ENCODE results near the gene AP1G2. TPM values are rescaled to one million over a fixed set of nuclear protein-coding genes. Genes with fewer than 3 reads are reported as not detected.

Gene AP1G2
- total RNA-seq, 1 donor from 2014 or later, result 373 TPM

GRCh38 chr14:23550812-23551265 is 16.8 kb downstream of the AP1G2 start:
- ChIA-PET CTCF (interaction anchor here (2.2 to 2.5 kb wide), 2 partner anchors 8 to 12 kb away, joined by 8 to 13 read pairs; no protein-coding TSS in a partner anchor), POLR2A (interaction anchor here (0.7 to 3.3 kb wide), 4 partner anchors 10 to 727 kb away, joined by 3 to 15 read pairs (median 3); no protein-coding TSS in a partner anchor)
- no peak for ATAC-seq (ENCODE audit: low read depth)
- peaks cover 5% of the 10 kb centered on the region for H3K36me3 Mint-ChIP-seq (ENCODE audit: low read depth)
- H3K9me3 Mint-ChIP-seq, result no peaks in the 10 kb centered on the region
- TF ChIP-seq CTCF (IDR thresholded peaks at IDR 0.05), result no peak
- H3K27me3 Mint-ChIP-seq, result no peaks in the 10 kb centered on the region
- DNase-seq, result no peak
- H3K27ac Mint-ChIP-seq, result peak overlapping the region; percentile 81
- no peak overlapping the region for H3K4me3 Mint-ChIP-seq
- intact Hi-C loops (cut with micrococcal nuclease), result loop anchor here (1.0 to 10.0 kb wide), 10 partner anchors 12 to 894 kb away; partner anchors contain the start of genes ACIN1, ADCY4, AP1G2 and C14orf119
- peaks cover 10% of the 10 kb centered on the region for H3K4me1 Mint-ChIP-seq

GRCh38 chr14:23550131-23550811 is 17.3 kb downstream of the AP1G2 start:
- H3K27ac Mint-ChIP-seq, result no peak overlapping the region
- ATAC-seq (ENCODE audit: low read depth) (no peak), DNase-seq (no peak)
- H3K9me3 Mint-ChIP-seq, result no peaks in the 10 kb centered on the region
- H3K27me3 Mint-ChIP-seq, result no peaks in the 10 kb centered on the region
- no peak overlapping the region for H3K4me3 Mint-ChIP-seq
- peaks cover 4% of the 10 kb centered on the region for H3K36me3 Mint-ChIP-seq (ENCODE audit: low read depth)
- ChIA-PET POLR2A (interaction anchor here (0.7 to 3.3 kb wide), 3 partner anchors 10 to 72 kb away, joined by 3 to 15 read pairs (median 3); no protein-coding TSS in a partner anchor), CTCF (interaction anchor here (0.6 to 2.5 kb wide), 4 partner anchors 9 to 73 kb away, joined by 3 to 13 read pairs (median 6); no protein-coding TSS in a partner anchor)
- TF ChIP-seq CTCF (IDR thresholded peaks at IDR 0.05), result no peak
- intact Hi-C loops (cut with micrococcal nuclease), result loop anchor here (2.0 to 10.0 kb wide), 6 partner anchors 455 to 895 kb away; partner anchors contain the start of genes ACIN1, ADCY4, C14orf119 and PCK2
- H3K4me1 Mint-ChIP-seq, result peaks cover 5% of the 10 kb centered on the region

- intact Hi-C loops (cut with micrococcal nuclease), result no loop called here
- TF ChIP-seq CTCF (IDR thresholded peaks at IDR 0.05), result no peak
- H3K36me3 Mint-ChIP-seq (ENCODE audit: low read depth), result peaks cover 4% of the 10 kb centered on the region
- no peaks in the 10 kb centered on the region for H3K27me3 Mint-ChIP-seq
- H3K4me3 Mint-ChIP-seq, result no peak overlapping the region
- H3K9me3 Mint-ChIP-seq, result no peaks in the 10 kb centered on the region
- peaks cover 4% of the 10 kb centered on the region for H3K4me1 Mint-ChIP-seq
- no peak overlapping the region for H3K27ac Mint-ChIP-seq
- ATAC-seq (ENCODE audit: low read depth) (no peak), DNase-seq (no peak)
- ChIA-PET POLR2A (no interaction called here), CTCF (interaction anchor here (1.2 to 2.2 kb wide), 2 partner anchors 8 to 11 kb away, joined by 3 to 13 read pairs; no protein-coding TSS in a partner anchor)
Measured at GRCh38 chr14:23548351-23549318, 19.0 kb downstream of the AP1G2 start.

- H3K27me3 Mint-ChIP-seq, result no peaks in the 10 kb centered on the region
- POLR2A ChIA-PET, result no interaction called here
- intact Hi-C loops (cut with micrococcal nuclease), result no loop called here
Measured at GRCh38 chr14:23547924-23548323, 19.7 kb downstream of the AP1G2 start.

More at GRCh38 chr14:23547924-23548323, 19.7 kb downstream of the AP1G2 start:
- no peak for TF ChIP-seq CTCF (IDR thresholded peaks at IDR 0.05)
- no peaks in the 10 kb centered on the region for H3K9me3 Mint-ChIP-seq
- CTCF ChIA-PET, result interaction anchor here (1.2 to 1.3 kb wide), 2 partner anchors 8 to 11 kb away, joined by 3 read pairs; no protein-coding TSS in a partner anchor
- no peak for DNase-seq
- no peak overlapping the region for H3K4me3 Mint-ChIP-seq
- H3K4me1 Mint-ChIP-seq, result peaks cover 4% of the 10 kb centered on the region
- no peak overlapping the region for H3K27ac Mint-ChIP-seq
- no peak for ATAC-seq (ENCODE audit: low read depth)
- peaks cover 4% of the 10 kb centered on the region for H3K36me3 Mint-ChIP-seq (ENCODE audit: low read depth)
